Chondrocyte (in vitro differentiated cells): Measurements from ENCODE around the gene KNG1. TPM values are rescaled to one million over a fixed set of nuclear protein-coding genes. Genes with fewer than 3 reads are reported as not detected.

ENCODE experiments used
- DNase-seq: peaks from one replicate; pipeline ENCODE4 v3.0.0; 2021; ENCODE audit warnings: mixed read lengths, low spot score
- H3K27ac Mint-ChIP-seq: one replicate; pipeline ENCODE4 v1.8.0; 2021; ENCODE audit warnings: mild to moderate bottlenecking, moderate library complexity, mixed read lengths; ENCODE audit not compliant: unreplicated experiment
- H3K27me3 Mint-ChIP-seq: 2 replicates; pipeline ENCODE4 v1.8.0; 2021; ENCODE audit warnings: low read depth, mixed read lengths
- H3K36me3 Mint-ChIP-seq: 2 replicates; pipeline ENCODE4 v1.8.0; 2021; ENCODE audit warnings: low read depth, mixed read lengths
- H3K4me1 Mint-ChIP-seq: 2 replicates; pipeline ENCODE4 v1.8.0; 2021; ENCODE audit warnings: low read depth, mild to moderate bottlenecking, mixed read lengths
- H3K4me3 Mint-ChIP-seq: one replicate; pipeline ENCODE4 v1.8.0; 2021; ENCODE audit warnings: mild to moderate bottlenecking, moderate library complexity, mixed read lengths; ENCODE audit not compliant: unreplicated experiment
- H3K9me3 Mint-ChIP-seq: 2 replicates; pipeline ENCODE4 v1.8.0; 2021; ENCODE audit warnings: low read depth, mixed read lengths
- CTCF ChIP-seq: fragments of 200-600 bp; sonication (generic); IDR thresholded peaks from 2 replicates; pipeline ENCODE4 v1.5.0; 2021; ENCODE audit warnings: antibody characterized with exemption, mild to moderate bottlenecking, moderate library complexity
- total RNA-seq: library from RNA; stranded (reverse); gene quantifications from 3 replicates; pipeline ENCODE4 v1.2.1, GENCODE V29; 2021

Gene KNG1
- total RNA-seq, 1 donor from 2014 or later, result not detected

- H3K4me3 Mint-ChIP-seq, result peak overlapping the region; percentile 98
- TF ChIP-seq CTCF, result no peak
- peak overlapping the region; percentile 97 for H3K27ac Mint-ChIP-seq
- peaks cover 56% of the 10 kb centered on the region for H3K36me3 Mint-ChIP-seq
- H3K4me1 Mint-ChIP-seq, result peaks cover 64% of the 10 kb centered on the region
- H3K9me3 Mint-ChIP-seq, result no peaks in the 10 kb centered on the region
- no peak for DNase-seq
- H3K27me3 Mint-ChIP-seq, result no peaks in the 10 kb centered on the region
These were observed 68.4 kb downstream of the KNG1 start for GRCh38 chr3:186785495-186786018.

- DNase-seq, result no peak
- no peak for TF ChIP-seq CTCF
- H3K4me3 Mint-ChIP-seq, result peak overlapping the region; percentile 98
- H3K27me3 Mint-ChIP-seq, result no peaks in the 10 kb centered on the region
- H3K9me3 Mint-ChIP-seq, result no peaks in the 10 kb centered on the region
- H3K4me1 Mint-ChIP-seq, result peaks cover 63% of the 10 kb centered on the region
- peaks cover 56% of the 10 kb centered on the region for H3K36me3 Mint-ChIP-seq
- H3K27ac Mint-ChIP-seq, result peak overlapping the region; percentile 70
These were observed 69.8 kb downstream of the KNG1 start for GRCh38 chr3:186786922-186787321.

- peaks cover 56% of the 10 kb centered on the region for H3K4me1 Mint-ChIP-seq
- TF ChIP-seq CTCF, result no peak
- no peak for DNase-seq
- H3K27ac Mint-ChIP-seq, result peak overlapping the region; percentile 70
- H3K9me3 Mint-ChIP-seq, result no peaks in the 10 kb centered on the region
- H3K4me3 Mint-ChIP-seq, result peak overlapping the region; percentile 98
- no peaks in the 10 kb centered on the region for H3K27me3 Mint-ChIP-seq
- peaks cover 56% of the 10 kb centered on the region for H3K36me3 Mint-ChIP-seq
These were observed 70.7 kb downstream of the KNG1 start for GRCh38 chr3:186787642-186788481.

- Mint-ChIP-seq H3K36me3 (peaks cover 52% of the 10 kb centered on the region), H3K27ac (peak overlapping the region; percentile 70), H3K4me3 (no peak overlapping the region), H3K4me1 (peaks cover 56% of the 10 kb centered on the region), H3K9me3 (no peaks in the 10 kb centered on the region), H3K27me3 (no peaks in the 10 kb centered on the region)
- no peak for DNase-seq
- TF ChIP-seq CTCF, result no peak
These were observed 71.6 kb downstream of the KNG1 start for GRCh38 chr3:186788482-186789370.
